ENCODE measurements around the gene POR. TPM values are rescaled to one million over a fixed set of nuclear protein-coding genes. Genes with fewer than 3 reads are reported as not detected.
A peak's percentile ranks its signal among the peaks of the same experiment; 100 is the strongest.

POR gene
- total and polyA plus RNA-seq, 4 donors: 116 to 973 (median 474) TPM

- Histone ChIP-seq H3K27me3 (ENCODE audit: control insufficient read depth in 4 of 4, insufficient read depth in 4 of 4, low read length in 3 of 4) (no peaks in the 10 kb centered on the region), H3K4me1 (ENCODE audit: control insufficient read depth in 4 of 4, insufficient read depth in 4 of 4, low read length in 3 of 4) (peaks cover 2 to 13% (median 5%) of the 10 kb centered on the region in 4 donors), H3K36me3 (ENCODE audit: control insufficient read depth in 4 of 4, insufficient read depth in 3 of 4, low read depth in 1 of 4, low read length in 3 of 4) (no peaks in the 10 kb centered on the region), H3K4me3 (ENCODE audit: low read depth in 1 of 3, low read length in 3 of 3) (no peak overlapping the region), H3K9ac (ENCODE audit: low read depth in 1 of 2, low read length in 2 of 2) (no peak overlapping the region), H3K9me3 (ENCODE audit: control insufficient read depth in 4 of 4, low read length in 3 of 4) (no peaks in the 10 kb centered on the region), H3K27ac (ENCODE audit: low read depth in 1 of 2, low read length in 2 of 2) (no peak overlapping the region)
- 78% methylated on average over 15 of the region's 15 CpGs for WGBS
- TF ChIP-seq NR2F2 (IDR thresholded peaks at IDR 0.05): peak; percentile 34
- no peak for TF ChIP-seq HNF4G (IDR thresholded peaks at IDR 0.05)
- no peak for DNase-seq (ENCODE audit: low spot score)
Observed at GRCh38 chr7:75892634-75893272, 22.2 kb upstream of the POR start.

GRCh38 chr7:75896803-75897327, 18.1 kb upstream of the POR start:
- 85% methylated on average over 6 of the region's 6 CpGs for WGBS
- Histone ChIP-seq H3K9me3 (ENCODE audit: control insufficient read depth in 4 of 4, low read length in 3 of 4) (no peaks in the 10 kb centered on the region), H3K4me1 (ENCODE audit: control insufficient read depth in 4 of 4, insufficient read depth in 4 of 4, low read length in 3 of 4) (peaks cover 0 to 2% (median 0%) of the 10 kb centered on the region in 4 donors), H3K36me3 (ENCODE audit: control insufficient read depth in 4 of 4, insufficient read depth in 3 of 4, low read depth in 1 of 4, low read length in 3 of 4) (no peaks in the 10 kb centered on the region), H3K27ac (ENCODE audit: low read depth in 1 of 2, low read length in 2 of 2) (no peak overlapping the region), H3K9ac (ENCODE audit: low read depth in 1 of 2, low read length in 2 of 2) (no peak overlapping the region), H3K27me3 (ENCODE audit: control insufficient read depth in 4 of 4, insufficient read depth in 4 of 4, low read length in 3 of 4) (no peaks in the 10 kb centered on the region), H3K4me3 (ENCODE audit: low read depth in 1 of 3, low read length in 3 of 3) (no peak overlapping the region)
- no peak for DNase-seq (ENCODE audit: low spot score)
- TF ChIP-seq FOXA1 (IDR thresholded peaks at IDR 0.05): no peak
- no peak for TF ChIP-seq FOXA2 (IDR thresholded peaks at IDR 0.05)

DNA sequence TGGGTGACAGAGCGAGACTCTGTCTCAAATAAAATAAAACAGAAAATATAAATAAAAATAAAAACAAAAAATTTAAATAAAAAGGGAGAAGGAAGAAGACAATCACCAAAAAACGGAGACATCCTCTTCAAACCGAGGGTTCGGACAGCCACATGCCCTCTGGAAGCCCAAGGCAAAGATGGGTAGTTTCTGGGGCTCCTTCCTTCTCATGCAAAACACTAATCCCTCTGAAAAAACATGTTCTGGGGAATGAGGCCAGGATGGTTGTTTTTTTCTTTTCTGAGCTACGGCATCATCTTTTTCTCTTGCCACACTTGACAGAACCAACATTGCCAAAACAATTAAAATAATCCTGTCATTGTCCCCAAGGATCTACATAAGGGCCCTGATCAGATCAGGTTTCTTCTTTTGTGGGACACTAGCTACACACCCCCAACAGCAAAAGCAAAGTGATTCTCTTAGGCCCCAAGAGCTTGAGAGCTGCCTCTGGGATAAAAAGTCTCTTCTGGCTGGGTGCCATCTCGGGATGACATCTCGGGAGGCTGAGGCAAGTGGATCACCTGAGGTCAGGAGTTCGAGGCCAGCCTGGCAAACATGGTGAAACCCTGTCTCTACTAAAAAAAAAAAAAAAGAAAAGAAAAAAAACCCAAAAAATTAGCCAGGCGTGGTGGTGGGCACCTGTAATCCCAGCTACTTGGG, 14.2 kb upstream of the POR start:
- Histone ChIP-seq H3K9me3 (ENCODE audit: control insufficient read depth in 4 of 4, low read length in 3 of 4) (no peaks in the 10 kb centered on the region), H3K36me3 (ENCODE audit: control insufficient read depth in 4 of 4, insufficient read depth in 3 of 4, low read depth in 1 of 4, low read length in 3 of 4) (no peaks in the 10 kb centered on the region), H3K27ac (ENCODE audit: low read depth in 1 of 2, low read length in 2 of 2) (no peak overlapping the region), H3K27me3 (ENCODE audit: control insufficient read depth in 4 of 4, insufficient read depth in 4 of 4, low read length in 3 of 4) (no peaks in the 10 kb centered on the region), H3K4me3 (ENCODE audit: low read depth in 1 of 3, low read length in 3 of 3) (no peak overlapping the region), H3K4me1 (ENCODE audit: control insufficient read depth in 4 of 4, insufficient read depth in 4 of 4, low read length in 3 of 4) (peaks cover 0 to 8% (median 6%) of the 10 kb centered on the region in 4 donors), H3K9ac (ENCODE audit: low read depth in 1 of 2, low read length in 2 of 2) (no peak overlapping the region)
- TF ChIP-seq YY1 (IDR thresholded peaks at IDR 0.05): no peak
- TF ChIP-seq GABPA (IDR thresholded peaks at IDR 0.05 in 1 of 2, conservative IDR thresholded peaks at IDR 0.05 in 1 of 2): no peak
- no peak for TF ChIP-seq NR2F2 (IDR thresholded peaks at IDR 0.05)
- TF ChIP-seq FOXA1 (IDR thresholded peaks at IDR 0.05): no peak
- TF ChIP-seq RXRA (IDR thresholded peaks at IDR 0.05): no peak
- no peak for TF ChIP-seq EGR1 (IDR thresholded peaks at IDR 0.05; ENCODE audit: low read depth in 2 of 2)
- TF ChIP-seq, protein P1, sequence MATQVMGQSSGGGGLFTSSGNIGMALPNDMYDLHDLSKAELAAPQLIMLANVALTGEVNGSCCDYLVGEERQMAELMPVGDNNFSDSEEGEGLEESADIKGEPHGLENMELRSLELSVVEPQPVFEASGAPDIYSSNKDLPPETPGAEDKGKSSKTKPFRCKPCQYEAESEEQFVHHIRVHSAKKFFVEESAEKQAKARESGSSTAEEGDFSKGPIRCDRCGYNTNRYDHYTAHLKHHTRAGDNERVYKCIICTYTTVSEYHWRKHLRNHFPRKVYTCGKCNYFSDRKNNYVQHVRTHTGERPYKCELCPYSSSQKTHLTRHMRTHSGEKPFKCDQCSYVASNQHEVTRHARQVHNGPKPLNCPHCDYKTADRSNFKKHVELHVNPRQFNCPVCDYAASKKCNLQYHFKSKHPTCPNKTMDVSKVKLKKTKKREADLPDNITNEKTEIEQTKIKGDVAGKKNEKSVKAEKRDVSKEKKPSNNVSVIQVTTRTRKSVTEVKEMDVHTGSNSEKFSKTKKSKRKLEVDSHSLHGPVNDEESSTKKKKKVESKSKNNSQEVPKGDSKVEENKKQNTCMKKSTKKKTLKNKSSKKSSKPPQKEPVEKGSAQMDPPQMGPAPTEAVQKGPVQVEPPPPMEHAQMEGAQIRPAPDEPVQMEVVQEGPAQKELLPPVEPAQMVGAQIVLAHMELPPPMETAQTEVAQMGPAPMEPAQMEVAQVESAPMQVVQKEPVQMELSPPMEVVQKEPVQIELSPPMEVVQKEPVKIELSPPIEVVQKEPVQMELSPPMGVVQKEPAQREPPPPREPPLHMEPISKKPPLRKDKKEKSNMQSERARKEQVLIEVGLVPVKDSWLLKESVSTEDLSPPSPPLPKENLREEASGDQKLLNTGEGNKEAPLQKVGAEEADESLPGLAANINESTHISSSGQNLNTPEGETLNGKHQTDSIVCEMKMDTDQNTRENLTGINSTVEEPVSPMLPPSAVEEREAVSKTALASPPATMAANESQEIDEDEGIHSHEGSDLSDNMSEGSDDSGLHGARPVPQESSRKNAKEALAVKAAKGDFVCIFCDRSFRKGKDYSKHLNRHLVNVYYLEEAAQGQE (IDR thresholded peaks at IDR 0.05): no peak
- TF ChIP-seq CTCF (IDR thresholded peaks at IDR 0.05; ENCODE audit: low read depth, low read length, missing input control): no peak
- TF ChIP-seq, protein P2, sequence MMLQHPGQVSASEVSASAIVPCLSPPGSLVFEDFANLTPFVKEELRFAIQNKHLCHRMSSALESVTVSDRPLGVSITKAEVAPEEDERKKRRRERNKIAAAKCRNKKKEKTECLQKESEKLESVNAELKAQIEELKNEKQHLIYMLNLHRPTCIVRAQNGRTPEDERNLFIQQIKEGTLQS (IDR thresholded peaks at IDR 0.05): no peak
- no peak for TF ChIP-seq HNF4A (conservative IDR thresholded peaks at IDR 0.05)
- no peak for DNase-seq (ENCODE audit: low spot score)
- 91% methylated on average over 9 of the region's 9 CpGs for WGBS

All from liver (tissue), 9 donors.